Heart left ventricle (tissue), 13 donors: ENCODE measurements around the gene TMEM169.

Experiments
- CTCF ChIP-seq, 12 donors: fragments of 200-600 bp; sonication (generic) in 4 of 12; IDR thresholded peaks; one replicate each; pipeline versions ENCODE4 v1.5.0 to v1.8.0; 2018 to 2022; ENCODE audit warnings: antibody characterized with exemption in 12 of 12, mild to moderate bottlenecking in 5 of 12
- POLR2A ChIP-seq, 2 donors: fragments of 450-650 bp; IDR thresholded peaks; one replicate each; pipeline ENCODE4 v1.6.1; 2017; ENCODE audit warnings: antibody characterized with exemption in 2 of 2, mild to moderate bottlenecking in 2 of 2, moderate library complexity in 2 of 2
- donor health status: ischemic (EF 13 %, LVEDD 7.1; RV severe dilation, severe dysfunction).
- donor health status: DM: no; HTN: yes; CAD: no.
- donor health status: DM: no; HTN: no; CAD: no.
- donor health status: ischemic (EF 25% LVEDD 6.9; RV normal size, moderate dysfunction).
- donor health status: ischemic (EF 25% LVEDD 5.7; RV mildly dilated, moderate dysfunction).
- donor health status: ischemic (EF 35%, LVEDD 5.7; RV mildly dilated, moderate dysfunction).
- donor health status: nonischemic (EF 11% LVEDD 7.7; RV severe dilation, severe dysfunction).
- donor health status: DM: yes; HTN: yes; CAD: no.
- donor health status: PGD.
- donor health status: ischemic (EF 29% LVEDD 5.4; RV normal size, mild dysfunction).
- donor health status: nonischemic (EF 23%, LVEDD 6.1; RV moderate dilation, normal function).

DNA sequence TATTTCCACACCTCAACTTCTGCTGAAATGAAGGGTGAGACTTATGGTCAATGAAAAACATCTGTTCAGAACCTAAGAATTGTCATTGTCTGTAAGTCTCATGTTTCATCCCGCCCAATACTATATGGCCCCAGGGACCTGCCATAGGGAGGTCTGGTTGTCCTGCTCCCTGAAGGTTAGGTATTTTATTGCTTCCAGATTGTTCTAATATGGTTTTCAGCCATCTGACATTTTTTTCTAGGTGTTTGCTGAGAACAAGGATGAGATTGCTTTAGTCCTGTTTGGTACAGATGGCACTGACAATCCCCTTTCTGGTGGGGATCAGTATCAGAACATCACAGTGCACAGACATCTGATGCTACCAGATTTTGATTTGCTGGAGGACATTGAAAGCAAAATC, 34.7 kb downstream of the TMEM169 start:
- TF ChIP-seq CTCF (IDR thresholded peaks at IDR 0.05) (no peak), POLR2A (IDR thresholded peaks at IDR 0.05) (no peak)
